PC-9 (cell line): Measurements from ENCODE around the gene WTIP. TPM values are rescaled to one million over a fixed set of nuclear protein-coding genes. Genes with fewer than 3 reads are reported as not detected.

Experiments
- BruUV-seq: library from RNA; stranded (reverse); fragments of 400-500 nt; replicated peaks from 2 replicates; lab custom pipeline; 2021; lab: Mats Ljungman, UMichigan
- CTCF ChIA-PET: fragments of 300-600 bp; sonication (Branson Sonifier 250); formaldehyde crosslinking; loops from one replicate; lab custom pipeline; 2022; ENCODE audit warnings: antibody characterized with exemption; lab: Charles Lee
- POLR2A ChIA-PET: fragments of 300-600 bp; sonication (Branson Sonifier 250); formaldehyde crosslinking; loops from one replicate; lab custom pipeline; 2022; ENCODE audit warnings: antibody characterized with exemption; ENCODE audit not compliant: unreplicated experiment; lab: Charles Lee
- DNase-seq, 2 experiments: peaks; one replicate each; pipeline versions ENCODE4 v3.0.0 to v3.0.0-alpha.2; 2015 to 2022; ENCODE audit warnings: mixed read lengths in 1 of 2
- H2AFZ ChIP-seq: fragments of 200-600 bp; sonication (generic); 2 replicates; pipeline ENCODE4 v1.8.1; 2017; ENCODE audit warnings: antibody characterized with exemption
- H3F3A ChIP-seq: fragments of 200-600 bp; sonication (generic); 2 replicates; pipeline ENCODE4 v1.8.1; 2017; ENCODE audit warnings: antibody characterized with exemption, mild to moderate bottlenecking, low read depth; ENCODE audit not compliant: insufficient read depth
- H3K27ac ChIP-seq: fragments of 200-600 bp; sonication (generic); 2 replicates; pipeline ENCODE4 v1.6.1; 2016; ENCODE audit warnings: mixed run types
- H3K27me3 ChIP-seq: fragments of 200-600 bp; sonication (generic); 2 replicates; pipeline ENCODE4 v1.6.1; 2016; ENCODE audit warnings: low read depth, mixed run types; ENCODE audit not compliant: insufficient read depth
- H3K36me3 ChIP-seq: fragments of 200-600 bp; sonication (generic); 2 replicates; pipeline ENCODE4 v1.6.1; 2016; ENCODE audit warnings: low read depth, mixed run types
- H3K4me1 ChIP-seq: fragments of 200-600 bp; sonication (generic); replicated peaks from 2 replicates; pipeline ENCODE4 v1.6.1; 2016; ENCODE audit warnings: mixed run types; ENCODE audit not compliant: insufficient read depth
- H3K4me2 ChIP-seq: fragments of 200-600 bp; sonication (generic); 2 replicates; pipeline ENCODE4 v1.6.1; 2017; ENCODE audit warnings: mixed run types
- H3K4me3 ChIP-seq: fragments of 200-600 bp; sonication (generic); 2 replicates; pipeline ENCODE4 v1.6.1; 2016; ENCODE audit warnings: mixed run types
- H3K79me2 ChIP-seq: fragments of 200-600 bp; sonication (generic); 2 replicates; pipeline ENCODE4 v1.6.1; 2017; ENCODE audit warnings: low read depth, mixed run types
- H3K9me2 ChIP-seq: fragments of 200-600 bp; sonication (generic); 2 replicates; pipeline ENCODE4 v1.8.1; 2017; ENCODE audit warnings: mild to moderate bottlenecking; ENCODE audit not compliant: insufficient read depth
- H3K9me3 ChIP-seq: fragments of 200-600 bp; sonication (generic); 2 replicates; pipeline ENCODE4 v1.8.1; 2016; ENCODE audit warnings: low read depth; ENCODE audit not compliant: insufficient read depth
- H4K20me1 ChIP-seq: fragments of 200-600 bp; sonication (generic); 2 replicates; pipeline ENCODE4 v1.8.1; 2017; ENCODE audit not compliant: insufficient read depth
- EZH2 ChIP-seq: fragments of 200-600 bp; sonication (generic); IDR thresholded peaks from 2 replicates; pipeline ENCODE4 v1.8.0; 2017; ENCODE audit warnings: antibody characterized with exemption, low read depth
- intact Hi-C: fragments of 100-400 bp; cut with micrococcal nuclease; formaldehyde crosslinking; loops from one replicate; pipeline ENCODE4 v1.10.0; 2022; ENCODE audit not compliant: unreplicated experiment
- total RNA-seq: library from RNA; stranded (reverse); gene quantifications from 2 replicates; pipeline ENCODE4 v1.2.3, GENCODE V29; 2021
- TF ChIP-seq, protein P1 (sequence below): fragments of 200-600 bp; sonication (generic); conservative IDR thresholded peaks from 2 replicates; pipeline ENCODE4 v1.6.1; 2017; ENCODE audit warnings: mixed run types, antibody characterized with exemption, mild to moderate bottlenecking, moderate library complexity

Gene WTIP
- total RNA-seq, 1 experiment from 2014 or later = 0.63 TPM

DNA sequence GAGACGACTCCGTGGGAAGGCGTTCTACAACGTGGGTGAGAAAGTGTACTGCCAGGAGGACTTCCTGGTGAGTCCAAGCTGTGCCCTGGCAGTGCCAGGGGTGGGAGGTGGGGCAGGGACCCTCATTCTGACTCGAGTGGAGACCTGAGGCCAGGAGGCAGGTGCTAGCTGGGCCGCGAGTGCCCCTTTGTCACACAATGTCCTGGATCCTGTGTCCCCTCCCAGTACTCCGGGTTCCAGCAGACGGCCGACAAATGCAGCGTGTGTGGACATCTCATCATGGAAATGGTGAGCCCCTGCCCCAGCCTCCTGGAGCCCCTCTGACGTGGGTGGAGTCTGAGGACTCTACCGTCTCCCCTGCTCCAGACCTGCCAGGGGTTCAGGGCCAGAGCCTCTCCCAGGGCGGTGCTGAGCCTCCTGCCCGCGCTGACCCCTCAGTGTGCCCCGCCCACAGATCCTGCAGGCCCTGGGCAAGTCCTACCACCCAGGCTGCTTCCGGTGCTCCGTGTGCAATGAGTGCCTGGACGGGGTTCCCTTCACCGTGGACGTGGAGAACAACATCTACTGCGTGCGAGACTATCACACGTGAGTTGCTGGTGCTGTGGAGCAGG, 11.6 kb downstream of the WTIP start:
- ChIA-PET POLR2A (no interaction called here), CTCF (no interaction called here)
- no peak overlapping the region for H2AFZ ChIP-seq
- no peaks in the 10 kb centered on the region for H3K79me2 ChIP-seq
- H3K27ac ChIP-seq = no peak overlapping the region
- H3K4me3 ChIP-seq = no peak overlapping the region
- DNase-seq = no peak
- H3F3A ChIP-seq = no peaks in the 10 kb centered on the region
- no peaks in the 10 kb centered on the region for H3K9me2 ChIP-seq
- H3K4me2 ChIP-seq = no peak overlapping the region
- BruUV-seq = no TSS peak
- no peaks in the 10 kb centered on the region for H3K4me1 ChIP-seq
- H4K20me1 ChIP-seq = no peaks in the 10 kb centered on the region
- intact Hi-C loops = no loop called here
- no peaks in the 10 kb centered on the region for H3K36me3 ChIP-seq
- no peaks in the 10 kb centered on the region for H3K27me3 ChIP-seq
- H3K9me3 ChIP-seq = no peaks in the 10 kb centered on the region
- TF ChIP-seq EZH2 = no peak
- TF ChIP-seq, protein P1, sequence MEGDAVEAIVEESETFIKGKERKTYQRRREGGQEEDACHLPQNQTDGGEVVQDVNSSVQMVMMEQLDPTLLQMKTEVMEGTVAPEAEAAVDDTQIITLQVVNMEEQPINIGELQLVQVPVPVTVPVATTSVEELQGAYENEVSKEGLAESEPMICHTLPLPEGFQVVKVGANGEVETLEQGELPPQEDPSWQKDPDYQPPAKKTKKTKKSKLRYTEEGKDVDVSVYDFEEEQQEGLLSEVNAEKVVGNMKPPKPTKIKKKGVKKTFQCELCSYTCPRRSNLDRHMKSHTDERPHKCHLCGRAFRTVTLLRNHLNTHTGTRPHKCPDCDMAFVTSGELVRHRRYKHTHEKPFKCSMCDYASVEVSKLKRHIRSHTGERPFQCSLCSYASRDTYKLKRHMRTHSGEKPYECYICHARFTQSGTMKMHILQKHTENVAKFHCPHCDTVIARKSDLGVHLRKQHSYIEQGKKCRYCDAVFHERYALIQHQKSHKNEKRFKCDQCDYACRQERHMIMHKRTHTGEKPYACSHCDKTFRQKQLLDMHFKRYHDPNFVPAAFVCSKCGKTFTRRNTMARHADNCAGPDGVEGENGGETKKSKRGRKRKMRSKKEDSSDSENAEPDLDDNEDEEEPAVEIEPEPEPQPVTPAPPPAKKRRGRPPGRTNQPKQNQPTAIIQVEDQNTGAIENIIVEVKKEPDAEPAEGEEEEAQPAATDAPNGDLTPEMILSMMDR = no peak

DNA sequence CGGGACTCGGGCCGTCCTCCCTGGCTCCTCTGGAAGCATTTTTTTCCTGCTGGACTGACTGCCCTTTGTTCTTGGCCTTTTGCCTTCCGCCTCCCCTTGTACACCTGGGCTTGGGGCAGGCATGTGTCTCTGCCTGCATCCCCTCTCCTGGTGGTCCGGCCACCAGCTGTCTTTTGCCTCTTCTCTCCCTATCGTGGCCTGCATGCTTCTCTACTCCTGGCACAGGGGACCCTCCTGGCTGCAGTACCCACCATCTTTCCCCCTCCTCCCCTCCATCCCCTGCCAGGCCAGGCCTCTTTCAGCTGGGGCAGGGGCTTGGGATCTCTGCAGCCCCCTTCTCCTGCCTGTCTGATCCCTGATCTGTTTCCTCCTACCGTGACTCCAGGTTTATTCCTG, 12.1 kb downstream of the WTIP start:
- H3K27me3 ChIP-seq = no peaks in the 10 kb centered on the region
- H3F3A ChIP-seq = no peaks in the 10 kb centered on the region
- no peaks in the 10 kb centered on the region for H3K36me3 ChIP-seq
- no peak overlapping the region for H3K4me3 ChIP-seq
- no peaks in the 10 kb centered on the region for H3K4me1 ChIP-seq
- ChIA-PET CTCF (no interaction called here), POLR2A (no interaction called here)
- H3K27ac ChIP-seq = no peak overlapping the region
- no peaks in the 10 kb centered on the region for H3K9me2 ChIP-seq
- H4K20me1 ChIP-seq = no peaks in the 10 kb centered on the region
- BruUV-seq = no TSS peak
- TF ChIP-seq EZH2 = no peak
- TF ChIP-seq, protein P1 = no peak
- H3K9me3 ChIP-seq = no peaks in the 10 kb centered on the region
- H3K4me2 ChIP-seq = no peak overlapping the region
- H3K79me2 ChIP-seq = no peaks in the 10 kb centered on the region
- intact Hi-C loops = no loop called here
- DNase-seq = no peak
- no peak overlapping the region for H2AFZ ChIP-seq

DNA sequence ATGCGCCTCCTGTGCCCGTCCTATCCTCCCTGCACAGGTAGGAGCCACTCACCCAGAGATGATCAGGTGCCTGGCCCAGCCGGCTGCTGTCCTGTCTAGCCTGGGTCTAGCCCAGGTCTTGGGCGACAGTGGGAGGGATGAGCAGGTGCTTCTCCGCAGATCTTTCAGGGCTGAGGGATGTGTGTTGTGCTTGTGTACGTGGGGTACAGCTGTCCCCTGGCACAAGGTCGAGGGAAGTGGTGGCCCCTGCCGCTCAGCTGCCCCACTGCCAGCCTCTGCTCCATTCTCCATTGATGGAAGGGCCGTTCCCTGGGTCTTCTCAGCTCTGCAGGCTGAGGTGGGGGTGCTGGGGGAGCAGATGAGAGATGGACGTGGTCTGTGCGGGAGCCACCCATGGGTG, 13.0 kb downstream of the WTIP start:
- CTCF ChIA-PET = no interaction called here
- Histone ChIP-seq H3K27ac (no peak overlapping the region), H3F3A (no peaks in the 10 kb centered on the region), H4K20me1 (no peaks in the 10 kb centered on the region), H3K9me2 (no peaks in the 10 kb centered on the region), H3K4me2 (no peak overlapping the region), H3K36me3 (no peaks in the 10 kb centered on the region), H3K9me3 (no peaks in the 10 kb centered on the region), H2AFZ (no peak overlapping the region), H3K4me1 (no peaks in the 10 kb centered on the region), H3K4me3 (no peak overlapping the region), H3K79me2 (no peaks in the 10 kb centered on the region), H3K27me3 (no peaks in the 10 kb centered on the region)
- no peak for DNase-seq
- POLR2A ChIA-PET = no interaction called here
- intact Hi-C loops = no loop called here
- BruUV-seq = no TSS peak
- TF ChIP-seq, protein P1 = no peak
- no peak for TF ChIP-seq EZH2
